GM12878 (cell line): ENCODE results near the gene NPHS2.

Source experiments
- EZH2 ChIP-seq: IDR thresholded peaks from 2 replicates; pipeline ENCODE4 v1.6.1; 2012; ENCODE audit warnings: low read depth, mild to moderate bottlenecking, control low read depth, inconsistent platforms, low read length, borderline replicate concordance; ENCODE audit not compliant: control insufficient read depth
- HCFC1 ChIP-seq: fragments of 150-350 bp; IDR thresholded peaks from 2 replicates; pipeline ENCODE4 v1.6.1; 2014; ENCODE audit warnings: low read length
- JUNB ChIP-seq: IDR thresholded peaks from 2 replicates; pipeline ENCODE4 v1.6.1; 2016; ENCODE audit warnings: antibody characterized with exemption, mild to moderate bottlenecking
- POLR2A ChIP-seq: IDR thresholded peaks from 2 replicates; pipeline ENCODE4 v1.6.1; 2011; ENCODE audit warnings: low read depth, mild to moderate bottlenecking, low read length
- SMAD1 ChIP-seq: fragments of 450-650 bp; IDR thresholded peaks from 2 replicates; pipeline ENCODE4 v1.6.1; 2018; ENCODE audit warnings: mild to moderate bottlenecking, low read depth; ENCODE audit not compliant: partially characterized antibody
- TCF12 ChIP-seq: IDR thresholded peaks from 2 replicates; pipeline ENCODE4 v1.6.1; 2011; ENCODE audit warnings: low read depth, mild to moderate bottlenecking, low read length
- YY1 ChIP-seq: IDR thresholded peaks from 2 replicates; pipeline ENCODE4 v1.6.1; 2011; ENCODE audit warnings: low read depth, mild to moderate bottlenecking, low read length
- TF ChIP-seq, protein P1 (sequence below): IDR thresholded peaks from 2 replicates; pipeline ENCODE4 v1.6.1; 2012; ENCODE audit warnings: mild to moderate bottlenecking, low read depth, low read length
- TF ChIP-seq, protein P2 (sequence below): IDR thresholded peaks from 2 replicates; pipeline ENCODE4 v1.6.1; 2012; ENCODE audit warnings: low read depth, low read length, improper control_type of control experiment
- TF ChIP-seq, protein P3 (sequence below), 3 experiments: IDR thresholded peaks in 2 of 3; conservative IDR thresholded peaks in 1 of 3; 2 replicates each; pipeline ENCODE4 v1.5.1; 2011; ENCODE audit warnings: low read depth in 3 of 3, low read length in 3 of 3, mild to moderate bottlenecking in 3 of 3, control low read depth in 2 of 3, moderate library complexity in 2 of 3, inconsistent platforms in 1 of 3, mixed read lengths in 1 of 3; ENCODE audit not compliant: control insufficient read depth in 2 of 3, insufficient read depth in 1 of 3; ENCODE audit errors: extremely low read depth in 1 of 3
- TF ChIP-seq, protein P4 (sequence below): fragments of 450-650 bp; IDR thresholded peaks from 2 replicates; pipeline ENCODE4 v1.6.1; 2017; ENCODE audit warnings: borderline replicate concordance

DNA sequence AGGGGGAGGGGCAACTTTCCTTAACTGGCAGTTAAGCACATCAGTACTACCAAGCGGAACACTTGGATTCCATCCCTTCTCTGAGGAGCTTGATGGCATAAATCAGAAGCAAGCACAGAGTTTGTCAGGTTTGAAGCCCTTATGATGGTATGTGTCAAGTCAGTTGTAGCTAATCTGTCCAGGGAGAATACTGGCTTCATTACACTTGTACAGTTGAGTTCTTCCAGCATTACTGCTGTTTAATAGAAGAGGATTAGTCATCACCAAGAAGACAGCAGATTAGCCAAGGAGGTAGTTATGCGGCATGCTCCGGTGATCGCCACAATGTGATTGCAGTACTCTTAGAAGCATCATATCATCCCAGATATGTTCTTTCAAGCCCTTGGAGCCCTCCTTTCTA is 13.8 kb upstream of the NPHS2 start:
- TF ChIP-seq HCFC1 (no peak), TCF12 (no peak), JUNB (no peak), POLR2A (no peak), YY1 (no peak), EZH2 (no peak), SMAD1 (no peak)
- TF ChIP-seq, protein P1, sequence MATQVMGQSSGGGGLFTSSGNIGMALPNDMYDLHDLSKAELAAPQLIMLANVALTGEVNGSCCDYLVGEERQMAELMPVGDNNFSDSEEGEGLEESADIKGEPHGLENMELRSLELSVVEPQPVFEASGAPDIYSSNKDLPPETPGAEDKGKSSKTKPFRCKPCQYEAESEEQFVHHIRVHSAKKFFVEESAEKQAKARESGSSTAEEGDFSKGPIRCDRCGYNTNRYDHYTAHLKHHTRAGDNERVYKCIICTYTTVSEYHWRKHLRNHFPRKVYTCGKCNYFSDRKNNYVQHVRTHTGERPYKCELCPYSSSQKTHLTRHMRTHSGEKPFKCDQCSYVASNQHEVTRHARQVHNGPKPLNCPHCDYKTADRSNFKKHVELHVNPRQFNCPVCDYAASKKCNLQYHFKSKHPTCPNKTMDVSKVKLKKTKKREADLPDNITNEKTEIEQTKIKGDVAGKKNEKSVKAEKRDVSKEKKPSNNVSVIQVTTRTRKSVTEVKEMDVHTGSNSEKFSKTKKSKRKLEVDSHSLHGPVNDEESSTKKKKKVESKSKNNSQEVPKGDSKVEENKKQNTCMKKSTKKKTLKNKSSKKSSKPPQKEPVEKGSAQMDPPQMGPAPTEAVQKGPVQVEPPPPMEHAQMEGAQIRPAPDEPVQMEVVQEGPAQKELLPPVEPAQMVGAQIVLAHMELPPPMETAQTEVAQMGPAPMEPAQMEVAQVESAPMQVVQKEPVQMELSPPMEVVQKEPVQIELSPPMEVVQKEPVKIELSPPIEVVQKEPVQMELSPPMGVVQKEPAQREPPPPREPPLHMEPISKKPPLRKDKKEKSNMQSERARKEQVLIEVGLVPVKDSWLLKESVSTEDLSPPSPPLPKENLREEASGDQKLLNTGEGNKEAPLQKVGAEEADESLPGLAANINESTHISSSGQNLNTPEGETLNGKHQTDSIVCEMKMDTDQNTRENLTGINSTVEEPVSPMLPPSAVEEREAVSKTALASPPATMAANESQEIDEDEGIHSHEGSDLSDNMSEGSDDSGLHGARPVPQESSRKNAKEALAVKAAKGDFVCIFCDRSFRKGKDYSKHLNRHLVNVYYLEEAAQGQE = no peak
- TF ChIP-seq, protein P2, sequence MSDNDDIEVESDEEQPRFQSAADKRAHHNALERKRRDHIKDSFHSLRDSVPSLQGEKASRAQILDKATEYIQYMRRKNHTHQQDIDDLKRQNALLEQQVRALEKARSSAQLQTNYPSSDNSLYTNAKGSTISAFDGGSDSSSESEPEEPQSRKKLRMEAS = no peak
- TF ChIP-seq, protein P3, sequence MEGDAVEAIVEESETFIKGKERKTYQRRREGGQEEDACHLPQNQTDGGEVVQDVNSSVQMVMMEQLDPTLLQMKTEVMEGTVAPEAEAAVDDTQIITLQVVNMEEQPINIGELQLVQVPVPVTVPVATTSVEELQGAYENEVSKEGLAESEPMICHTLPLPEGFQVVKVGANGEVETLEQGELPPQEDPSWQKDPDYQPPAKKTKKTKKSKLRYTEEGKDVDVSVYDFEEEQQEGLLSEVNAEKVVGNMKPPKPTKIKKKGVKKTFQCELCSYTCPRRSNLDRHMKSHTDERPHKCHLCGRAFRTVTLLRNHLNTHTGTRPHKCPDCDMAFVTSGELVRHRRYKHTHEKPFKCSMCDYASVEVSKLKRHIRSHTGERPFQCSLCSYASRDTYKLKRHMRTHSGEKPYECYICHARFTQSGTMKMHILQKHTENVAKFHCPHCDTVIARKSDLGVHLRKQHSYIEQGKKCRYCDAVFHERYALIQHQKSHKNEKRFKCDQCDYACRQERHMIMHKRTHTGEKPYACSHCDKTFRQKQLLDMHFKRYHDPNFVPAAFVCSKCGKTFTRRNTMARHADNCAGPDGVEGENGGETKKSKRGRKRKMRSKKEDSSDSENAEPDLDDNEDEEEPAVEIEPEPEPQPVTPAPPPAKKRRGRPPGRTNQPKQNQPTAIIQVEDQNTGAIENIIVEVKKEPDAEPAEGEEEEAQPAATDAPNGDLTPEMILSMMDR (IDR thresholded peaks at IDR 0.05 in 2 of 3, conservative IDR thresholded peaks at IDR 0.05 in 1 of 3; ENCODE audit: control insufficient read depth in 2 of 3, extremely low read depth in 1 of 3, insufficient read depth in 1 of 3, low read depth in 3 of 3, low read length in 3 of 3) = no peak
- TF ChIP-seq, protein P4, sequence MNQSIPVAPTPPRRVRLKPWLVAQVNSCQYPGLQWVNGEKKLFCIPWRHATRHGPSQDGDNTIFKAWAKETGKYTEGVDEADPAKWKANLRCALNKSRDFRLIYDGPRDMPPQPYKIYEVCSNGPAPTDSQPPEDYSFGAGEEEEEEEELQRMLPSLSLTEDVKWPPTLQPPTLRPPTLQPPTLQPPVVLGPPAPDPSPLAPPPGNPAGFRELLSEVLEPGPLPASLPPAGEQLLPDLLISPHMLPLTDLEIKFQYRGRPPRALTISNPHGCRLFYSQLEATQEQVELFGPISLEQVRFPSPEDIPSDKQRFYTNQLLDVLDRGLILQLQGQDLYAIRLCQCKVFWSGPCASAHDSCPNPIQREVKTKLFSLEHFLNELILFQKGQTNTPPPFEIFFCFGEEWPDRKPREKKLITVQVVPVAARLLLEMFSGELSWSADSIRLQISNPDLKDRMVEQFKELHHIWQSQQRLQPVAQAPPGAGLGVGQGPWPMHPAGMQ = no peak
